Bronchial epithelial cell (primary cell): ENCODE results near the gene TRIM28. TPM values are rescaled to one million over a fixed set of nuclear protein-coding genes. Genes with fewer than 3 reads are reported as not detected.
A peak's percentile ranks its signal among the peaks of the same experiment; 100 is the strongest.

ENCODE experiments used
- DNase-seq: peaks from one replicate; pipeline ENCODE4 v3.0.0-alpha.2; 2010; ENCODE audit warnings: low read depth
- FAIRE-seq: peaks from 2 replicates; lab custom pipeline; 2011; peaks lifted over from hg19 to GRCh38; lab: Jason Lieb, UNC
- H3K27me3 ChIP-seq: 2 replicates; pipeline ENCODE4 v1.5.1; 2011; ENCODE audit warnings: low read length; ENCODE audit not compliant: control insufficient read depth, insufficient read depth
- H3K36me3 ChIP-seq: 2 replicates; pipeline ENCODE4 v1.5.1; 2011; ENCODE audit warnings: low read length; ENCODE audit not compliant: control insufficient read depth, insufficient read depth
- H3K4me3 ChIP-seq: 2 replicates; pipeline ENCODE4 v1.5.1; 2011; ENCODE audit warnings: mild to moderate bottlenecking, low read depth, low read length, control low read depth
- total RNA-seq: library from RNA; depleted of rRNA; stranded (reverse); fragments of >200 nt; gene quantifications from 2 replicates; pipeline ENCODE4 v1.2.1, GENCODE V29; 2014
- TF ChIP-seq, protein P1 (sequence below): IDR thresholded peaks from 2 replicates; pipeline ENCODE4 v1.5.1; 2011; ENCODE audit warnings: mild to moderate bottlenecking, moderate library complexity, low read length, control low read depth, inconsistent platforms; ENCODE audit not compliant: insufficient read depth, severe bottlenecking

TRIM28 gene
- total RNA-seq, 1 donor from 2014 or later = 277 TPM

GRCh38 chr19:58514564-58515022, 29.3 kb upstream of the TRIM28 start:
- FAIRE-seq (no peak), DNase-seq (no peak)
- peak overlapping the region; percentile 37 for H3K4me3 ChIP-seq
- no peaks in the 10 kb centered on the region for H3K27me3 ChIP-seq
- peaks cover 2% of the 10 kb centered on the region for H3K36me3 ChIP-seq
- TF ChIP-seq, protein P1, sequence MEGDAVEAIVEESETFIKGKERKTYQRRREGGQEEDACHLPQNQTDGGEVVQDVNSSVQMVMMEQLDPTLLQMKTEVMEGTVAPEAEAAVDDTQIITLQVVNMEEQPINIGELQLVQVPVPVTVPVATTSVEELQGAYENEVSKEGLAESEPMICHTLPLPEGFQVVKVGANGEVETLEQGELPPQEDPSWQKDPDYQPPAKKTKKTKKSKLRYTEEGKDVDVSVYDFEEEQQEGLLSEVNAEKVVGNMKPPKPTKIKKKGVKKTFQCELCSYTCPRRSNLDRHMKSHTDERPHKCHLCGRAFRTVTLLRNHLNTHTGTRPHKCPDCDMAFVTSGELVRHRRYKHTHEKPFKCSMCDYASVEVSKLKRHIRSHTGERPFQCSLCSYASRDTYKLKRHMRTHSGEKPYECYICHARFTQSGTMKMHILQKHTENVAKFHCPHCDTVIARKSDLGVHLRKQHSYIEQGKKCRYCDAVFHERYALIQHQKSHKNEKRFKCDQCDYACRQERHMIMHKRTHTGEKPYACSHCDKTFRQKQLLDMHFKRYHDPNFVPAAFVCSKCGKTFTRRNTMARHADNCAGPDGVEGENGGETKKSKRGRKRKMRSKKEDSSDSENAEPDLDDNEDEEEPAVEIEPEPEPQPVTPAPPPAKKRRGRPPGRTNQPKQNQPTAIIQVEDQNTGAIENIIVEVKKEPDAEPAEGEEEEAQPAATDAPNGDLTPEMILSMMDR = no peak

- no peak for DNase-seq
- H3K4me3 ChIP-seq = no peak overlapping the region
- peaks cover 2% of the 10 kb centered on the region for H3K36me3 ChIP-seq
- no peaks in the 10 kb centered on the region for H3K27me3 ChIP-seq
- no peak for FAIRE-seq
- TF ChIP-seq, protein P1 = no peak
Observed at GRCh38 chr19:58515259-58515658, 28.6 kb upstream of the TRIM28 start.

- DNase-seq (no peak), FAIRE-seq (no peak)
- H3K27me3 ChIP-seq = no peaks in the 10 kb centered on the region
- H3K4me3 ChIP-seq = no peak overlapping the region
- peaks cover 2% of the 10 kb centered on the region for H3K36me3 ChIP-seq
- TF ChIP-seq, protein P1 = no peak
Observed at GRCh38 chr19:58516246-58516836, 27.5 kb upstream of the TRIM28 start.

DNA sequence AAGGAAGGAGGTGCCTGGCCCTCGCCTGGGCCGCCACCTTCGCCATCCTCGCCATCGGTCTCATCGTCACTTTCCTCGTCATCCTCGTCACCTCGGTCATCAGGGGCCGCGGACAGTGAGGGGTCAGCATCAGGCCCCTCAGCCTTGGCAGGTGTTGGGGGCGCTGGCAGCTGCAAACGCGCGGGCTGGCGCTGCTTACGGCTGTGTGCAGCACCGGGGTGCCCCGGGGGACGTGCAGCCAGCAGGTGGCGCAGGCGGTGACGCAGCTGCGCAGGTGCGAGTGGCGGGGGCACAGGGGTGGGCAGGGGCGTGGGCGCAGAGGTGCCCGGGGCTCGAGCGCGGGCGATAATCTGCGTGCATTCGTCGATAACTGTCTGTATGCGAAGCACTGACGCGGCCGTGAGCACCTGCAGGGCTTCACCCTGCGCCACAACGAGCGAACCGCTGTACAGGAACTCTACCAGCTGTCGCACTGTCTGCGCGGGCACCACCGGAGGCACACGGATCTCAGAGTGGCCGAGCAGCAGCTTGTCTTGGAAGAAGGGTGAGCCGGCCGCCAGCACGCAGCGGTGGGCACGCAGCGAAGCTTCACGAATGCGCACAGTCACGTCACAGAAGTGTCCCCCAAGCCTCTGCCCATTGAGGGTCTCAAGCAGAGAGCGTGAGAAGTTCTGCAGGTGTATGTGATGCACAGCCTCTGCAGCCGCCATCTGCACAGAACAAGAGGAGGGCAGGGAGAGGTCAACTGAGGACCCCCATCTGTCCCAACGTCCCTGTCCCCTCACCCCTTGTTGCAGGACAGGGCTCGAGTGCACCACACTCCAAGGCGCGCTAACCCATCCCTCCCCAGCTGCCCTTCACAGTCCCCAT, 26.7 kb upstream of the TRIM28 start:
- DNase-seq (no peak), FAIRE-seq (no peak)
- Histone ChIP-seq H3K36me3 (peaks cover 2% of the 10 kb centered on the region), H3K4me3 (no peak overlapping the region), H3K27me3 (no peaks in the 10 kb centered on the region)
- TF ChIP-seq, protein P1 = no peak

DNA sequence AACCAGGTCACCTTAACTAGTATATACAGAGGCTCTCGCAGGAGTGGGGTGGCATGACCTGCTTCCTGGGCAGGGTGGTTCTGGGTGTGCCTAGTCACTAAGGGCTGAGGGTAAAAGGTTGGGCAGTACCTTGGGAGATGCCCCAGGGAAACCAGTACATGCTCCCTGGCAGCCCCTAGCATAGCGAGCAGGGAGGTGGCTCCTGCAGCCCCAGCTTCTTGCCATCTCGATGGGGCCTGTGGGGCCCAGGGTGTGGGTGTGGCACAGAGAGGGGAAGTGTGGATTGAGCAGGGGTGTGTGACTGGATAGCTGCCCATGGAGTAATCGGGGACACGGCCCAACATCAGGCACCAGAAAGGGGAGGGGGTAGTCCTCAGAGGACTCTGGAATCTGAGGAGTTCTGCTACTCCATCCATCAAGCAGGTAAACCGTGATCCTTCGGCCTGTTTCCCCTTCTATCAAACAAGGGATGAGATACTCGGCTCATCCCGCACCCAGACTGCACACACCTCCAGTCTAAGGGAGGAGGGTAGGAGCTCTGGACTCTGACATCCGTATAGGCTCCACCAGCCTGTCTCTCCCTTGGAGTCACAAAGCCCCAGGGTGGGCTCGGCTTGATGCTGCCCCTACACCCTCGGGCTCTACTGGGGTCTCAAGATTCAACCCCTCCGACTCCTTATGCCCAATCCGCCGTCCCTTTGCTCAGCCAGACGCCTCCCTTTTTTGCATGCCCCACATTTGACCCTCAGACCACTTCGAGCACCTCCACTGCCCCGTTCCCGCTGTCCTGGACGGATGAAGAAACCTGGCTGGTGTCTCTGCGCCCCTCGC, 25.4 kb upstream of the TRIM28 start:
- FAIRE-seq = no peak
- Histone ChIP-seq H3K4me3 (peak overlapping the region; percentile 73), H3K36me3 (peaks cover 2% of the 10 kb centered on the region), H3K27me3 (no peaks in the 10 kb centered on the region)
- TF ChIP-seq, protein P1 = no peak
- peak; percentile 5 for DNase-seq
